GM12874 (cell line): ENCODE data around the gene SWAP70.

ENCODE experiments used
- TF ChIP-seq, protein P1 (sequence below): IDR thresholded peaks from 2 replicates; pipeline ENCODE4 v1.5.1; 2011; ENCODE audit warnings: low read depth, mild to moderate bottlenecking, control low read depth, low read length, moderate library complexity; ENCODE audit not compliant: insufficient read depth

Gene SWAP70

DNA sequence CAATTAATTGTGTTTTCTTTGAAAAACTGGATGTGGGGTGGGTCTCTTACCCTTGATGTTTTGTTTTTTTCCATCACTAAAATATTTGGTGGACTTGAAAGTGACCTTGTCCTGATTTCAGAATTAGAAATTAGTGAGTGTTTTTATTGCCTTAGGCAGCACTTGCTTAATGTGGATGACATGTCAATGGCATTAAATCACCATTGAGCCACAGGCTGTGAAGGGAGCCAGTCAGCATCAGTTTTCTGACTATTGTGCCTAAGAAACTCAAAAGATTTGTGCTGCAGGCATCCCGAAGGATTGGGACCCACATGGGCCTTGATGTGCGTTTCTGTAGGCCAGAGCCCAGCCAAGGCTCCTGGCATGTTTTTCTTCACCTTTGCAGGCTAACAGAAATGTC lies 53.8 kb downstream of the SWAP70 start:
- TF ChIP-seq, protein P1, sequence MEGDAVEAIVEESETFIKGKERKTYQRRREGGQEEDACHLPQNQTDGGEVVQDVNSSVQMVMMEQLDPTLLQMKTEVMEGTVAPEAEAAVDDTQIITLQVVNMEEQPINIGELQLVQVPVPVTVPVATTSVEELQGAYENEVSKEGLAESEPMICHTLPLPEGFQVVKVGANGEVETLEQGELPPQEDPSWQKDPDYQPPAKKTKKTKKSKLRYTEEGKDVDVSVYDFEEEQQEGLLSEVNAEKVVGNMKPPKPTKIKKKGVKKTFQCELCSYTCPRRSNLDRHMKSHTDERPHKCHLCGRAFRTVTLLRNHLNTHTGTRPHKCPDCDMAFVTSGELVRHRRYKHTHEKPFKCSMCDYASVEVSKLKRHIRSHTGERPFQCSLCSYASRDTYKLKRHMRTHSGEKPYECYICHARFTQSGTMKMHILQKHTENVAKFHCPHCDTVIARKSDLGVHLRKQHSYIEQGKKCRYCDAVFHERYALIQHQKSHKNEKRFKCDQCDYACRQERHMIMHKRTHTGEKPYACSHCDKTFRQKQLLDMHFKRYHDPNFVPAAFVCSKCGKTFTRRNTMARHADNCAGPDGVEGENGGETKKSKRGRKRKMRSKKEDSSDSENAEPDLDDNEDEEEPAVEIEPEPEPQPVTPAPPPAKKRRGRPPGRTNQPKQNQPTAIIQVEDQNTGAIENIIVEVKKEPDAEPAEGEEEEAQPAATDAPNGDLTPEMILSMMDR: no peak

DNA sequence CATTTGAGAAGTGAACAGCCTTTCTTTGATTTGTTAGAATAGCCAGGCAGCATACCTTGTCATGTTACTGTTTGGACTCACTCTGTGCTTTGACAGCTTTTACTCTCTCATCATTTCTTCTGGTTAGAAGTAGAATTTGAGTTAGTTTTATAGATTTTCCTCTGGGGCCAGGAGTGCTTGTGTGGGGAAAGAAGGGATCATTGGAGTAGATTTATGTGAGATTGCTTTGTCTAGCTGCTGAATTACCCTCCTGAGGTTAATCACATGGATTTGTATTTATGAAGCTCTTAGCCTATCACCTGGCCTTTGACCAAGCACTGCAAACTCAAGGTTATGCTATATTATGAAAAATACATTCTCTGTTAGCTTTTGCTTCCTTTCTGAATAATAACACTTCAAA lies 54.3 kb downstream of the SWAP70 start:
- TF ChIP-seq, protein P1: no peak

GRCh38 chr11:9719566-9720289 lies 55.9 kb downstream of the SWAP70 start:
- TF ChIP-seq, protein P1: no peak

DNA sequence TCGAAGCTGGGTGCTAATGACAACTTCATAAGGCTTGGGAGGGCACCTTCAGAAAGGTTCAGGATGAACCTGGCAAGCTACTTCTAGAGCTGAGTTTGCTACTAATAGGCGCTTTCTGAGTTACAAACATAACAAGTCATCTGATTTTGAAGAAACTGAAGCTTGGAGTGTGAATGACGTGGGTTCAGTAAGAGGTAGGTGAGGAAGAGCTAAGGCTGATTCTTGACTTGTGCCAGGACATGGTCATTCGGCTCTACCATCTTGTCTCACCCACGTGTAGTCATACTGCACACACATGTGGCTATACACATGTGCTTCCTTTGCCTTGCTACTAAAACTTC lies 56.4 kb downstream of the SWAP70 start:
- TF ChIP-seq, protein P1: no peak

GRCh38 chr11:9722023-9722422 lies 58.1 kb downstream of the SWAP70 start:
- TF ChIP-seq, protein P1: no peak

GRCh38 chr11:9722893-9723292 lies 59.0 kb downstream of the SWAP70 start:
- TF ChIP-seq, protein P1: no peak

DNA sequence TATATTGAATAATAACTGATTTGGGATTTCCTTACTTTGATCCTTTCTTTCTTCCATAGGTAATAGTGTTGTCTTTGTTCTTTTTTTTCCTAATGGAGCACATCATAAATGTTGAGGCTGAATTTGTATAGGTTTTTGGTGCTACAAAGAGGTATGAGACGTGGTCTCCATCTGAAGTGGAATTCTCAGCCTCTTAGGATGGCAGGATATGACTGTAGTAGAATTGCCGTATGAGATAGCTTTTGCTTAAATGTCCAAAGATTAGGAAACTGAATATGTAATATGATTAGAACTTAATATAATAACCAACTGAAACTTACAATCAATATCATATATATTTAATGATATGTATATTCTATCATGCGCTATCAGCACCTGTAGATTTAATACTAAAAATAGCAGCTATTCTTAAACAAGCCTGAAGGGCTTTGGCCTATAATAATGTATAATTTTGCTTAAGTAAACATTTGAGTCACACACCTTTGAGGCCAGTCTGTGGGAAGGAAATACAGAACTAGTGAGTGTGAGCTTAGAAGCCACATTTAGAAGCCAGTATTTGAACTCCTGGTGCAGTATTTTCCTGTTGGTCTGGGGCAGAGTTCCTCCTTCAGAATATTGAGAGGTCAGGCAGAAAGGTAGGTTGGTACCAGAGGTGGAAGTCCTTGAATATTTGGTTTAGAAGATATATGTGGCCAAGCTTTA lies 62.6 kb downstream of the SWAP70 start:
- TF ChIP-seq, protein P1: no peak
